SJCRH30 (cell line): Measurements from ENCODE around the gene KCP. TPM values are rescaled to one million over a fixed set of nuclear protein-coding genes. Genes with fewer than 3 reads are reported as not detected.

Experiments used
- DNase-seq, 2 experiments: peaks; one replicate each; pipeline ENCODE4 v3.0.0-alpha.2; 2015 to 2020
- H3K27ac ChIP-seq: fragments of 250-450 bp; sonication (Bioruptor Pico); 2 replicates; pipeline ENCODE4 v1.5.1; 2020; ENCODE audit warnings: mild to moderate bottlenecking, moderate library complexity
- H3K27me3 ChIP-seq: fragments of 250-450 bp; sonication (Bioruptor Pico); 2 replicates; pipeline ENCODE4 v1.5.1; 2020; ENCODE audit warnings: mild to moderate bottlenecking, moderate library complexity
- H3K36me3 ChIP-seq: fragments of 250-450 bp; sonication (Bioruptor Pico); 2 replicates; pipeline ENCODE4 v1.5.1; 2020; ENCODE audit warnings: mild to moderate bottlenecking, moderate library complexity
- H3K4me1 ChIP-seq: fragments of 250-450 bp; sonication (Bioruptor Pico); 2 replicates; pipeline ENCODE4 v1.5.1; 2020; ENCODE audit warnings: mild to moderate bottlenecking, moderate library complexity
- H3K4me3 ChIP-seq: fragments of 250-450 bp; sonication (Bioruptor Pico); 2 replicates; pipeline ENCODE4 v1.5.1; 2020; ENCODE audit warnings: mild to moderate bottlenecking, moderate library complexity
- H3K9me3 ChIP-seq: fragments of 250-450 bp; sonication (Bioruptor Pico); replicated peaks from 2 replicates; pipeline ENCODE4 v1.5.1; 2020; ENCODE audit warnings: mild to moderate bottlenecking, moderate library complexity
- total RNA-seq: library from RNA; depleted of rRNA; stranded (reverse); fragments of >200 nt; shearing (Covaris generic); gene quantifications from 2 replicates; pipeline ENCODE4 v1.2.3, GENCODE V29; 2014

The KCP gene
- total RNA-seq, 1 experiment from 2014 or later: 0.20 TPM

- Histone ChIP-seq H3K4me3 (peak overlapping the region; percentile 52), H3K9me3 (no peaks in the 10 kb centered on the region), H3K27me3 (no peaks in the 10 kb centered on the region; the same call in 1 of the 2 replicates), H3K4me1 (no peaks in the 10 kb centered on the region), H3K27ac (no peak overlapping the region), H3K36me3 (no peaks in the 10 kb centered on the region)
- DNase-seq: peak; percentile 84 to 93
Observed at GRCh38 chr7:128883622-128884448, 26.7 kb downstream of the KCP start.

- H3K9me3 ChIP-seq: no peaks in the 10 kb centered on the region
- no peak overlapping the region for H3K4me3 ChIP-seq
- no peak for DNase-seq
- H3K36me3 ChIP-seq: no peaks in the 10 kb centered on the region
- H3K27ac ChIP-seq: no peak overlapping the region
- no peaks in the 10 kb centered on the region for H3K27me3 ChIP-seq
- no peaks in the 10 kb centered on the region for H3K4me1 ChIP-seq
Observed at GRCh38 chr7:128882134-128882533, 28.4 kb downstream of the KCP start.

GRCh38 chr7:128881458-128882125 lies 28.9 kb downstream of the KCP start:
- Histone ChIP-seq H3K27me3 (no peaks in the 10 kb centered on the region), H3K36me3 (no peaks in the 10 kb centered on the region), H3K4me3 (no peak overlapping the region), H3K27ac (no peak overlapping the region), H3K4me1 (no peaks in the 10 kb centered on the region), H3K9me3 (no peaks in the 10 kb centered on the region)
- DNase-seq: no peak

GRCh38 chr7:128880791-128881457 lies 29.6 kb downstream of the KCP start:
- Histone ChIP-seq H3K9me3 (no peaks in the 10 kb centered on the region), H3K36me3 (no peaks in the 10 kb centered on the region), H3K4me1 (no peaks in the 10 kb centered on the region), H3K4me3 (no peak overlapping the region), H3K27me3 (no peaks in the 10 kb centered on the region; the same call in 1 of the 2 replicates), H3K27ac (no peak overlapping the region)
- DNase-seq: no peak

- Histone ChIP-seq H3K4me1 (no peaks in the 10 kb centered on the region), H3K9me3 (no peaks in the 10 kb centered on the region), H3K27me3 (no peaks in the 10 kb centered on the region; the same call in 1 of the 2 replicates), H3K4me3 (0 out of 2 replicates have a peak overlapping the region, but pooled peaks have one; percentile 4), H3K27ac (no peak overlapping the region), H3K36me3 (no peaks in the 10 kb centered on the region)
- peak; percentile 79 to 87 for DNase-seq
Observed at GRCh38 chr7:128879939-128880746, 30.4 kb downstream of the KCP start.

GRCh38 chr7:128879461-128879938 lies 31.0 kb downstream of the KCP start:
- Histone ChIP-seq H3K27me3 (no peaks in the 10 kb centered on the region; the same call in 1 of the 2 replicates), H3K27ac (no peak overlapping the region), H3K4me3 (0 out of 2 replicates have a peak overlapping the region, but pooled peaks have one; percentile 4), H3K36me3 (no peaks in the 10 kb centered on the region), H3K9me3 (no peaks in the 10 kb centered on the region), H3K4me1 (no peaks in the 10 kb centered on the region)
- DNase-seq: no peak

- no peaks in the 10 kb centered on the region for H3K4me1 ChIP-seq
- no peak for DNase-seq
- H3K27me3 ChIP-seq: no peaks in the 10 kb centered on the region; the same call in 1 of the 2 replicates
- H3K9me3 ChIP-seq: no peaks in the 10 kb centered on the region
- no peak overlapping the region for H3K27ac ChIP-seq
- no peaks in the 10 kb centered on the region for H3K36me3 ChIP-seq
- H3K4me3 ChIP-seq: no peak overlapping the region
Observed at GRCh38 chr7:128878226-128879105, 32.0 kb downstream of the KCP start.

GRCh38 chr7:128877756-128878120 lies 32.8 kb downstream of the KCP start:
- no peak overlapping the region for H3K27ac ChIP-seq
- no peak overlapping the region for H3K4me3 ChIP-seq
- no peaks in the 10 kb centered on the region for H3K9me3 ChIP-seq
- H3K36me3 ChIP-seq: no peaks in the 10 kb centered on the region
- no peaks in the 10 kb centered on the region; the same call in 1 of the 2 replicates for H3K27me3 ChIP-seq
- no peaks in the 10 kb centered on the region for H3K4me1 ChIP-seq
- no peak for DNase-seq

- Histone ChIP-seq H3K27ac (no peak overlapping the region), H3K27me3 (no peaks in the 10 kb centered on the region; the same call in 1 of the 2 replicates), H3K9me3 (no peaks in the 10 kb centered on the region), H3K4me1 (no peaks in the 10 kb centered on the region), H3K4me3 (no peak overlapping the region), H3K36me3 (no peaks in the 10 kb centered on the region)
- DNase-seq: no peak
Observed at GRCh38 chr7:128876978-128877755, 33.3 kb downstream of the KCP start.

- Histone ChIP-seq H3K9me3 (no peaks in the 10 kb centered on the region), H3K27ac (no peak overlapping the region), H3K4me3 (no peak overlapping the region), H3K36me3 (no peaks in the 10 kb centered on the region), H3K4me1 (no peaks in the 10 kb centered on the region), H3K27me3 (no peaks in the 10 kb centered on the region; the same call in 1 of the 2 replicates)
- no peak for DNase-seq
Observed at GRCh38 chr7:128876586-128876977, 33.9 kb downstream of the KCP start.

GRCh38 chr7:128876127-128876526 lies 34.4 kb downstream of the KCP start:
- no peak for DNase-seq
- H3K27ac ChIP-seq: no peak overlapping the region
- H3K9me3 ChIP-seq: no peaks in the 10 kb centered on the region
- no peak overlapping the region for H3K4me3 ChIP-seq
- H3K36me3 ChIP-seq: no peaks in the 10 kb centered on the region
- H3K27me3 ChIP-seq: no peaks in the 10 kb centered on the region; the same call in 1 of the 2 replicates
- no peaks in the 10 kb centered on the region for H3K4me1 ChIP-seq

- H3K36me3 ChIP-seq: no peaks in the 10 kb centered on the region
- DNase-seq: no peak
- H3K9me3 ChIP-seq: no peaks in the 10 kb centered on the region
- no peaks in the 10 kb centered on the region for H3K4me1 ChIP-seq
- no peak overlapping the region for H3K4me3 ChIP-seq
- H3K27ac ChIP-seq: no peak overlapping the region
- H3K27me3 ChIP-seq: no peaks in the 10 kb centered on the region; the same call in 1 of the 2 replicates
Observed at GRCh38 chr7:128875523-128875948, 35.0 kb downstream of the KCP start.
